ENCODE measurements around the gene SPACDR.

Gene SPACDR

GRCh38 chr7:100490483-100491191 lies 26.6 kb upstream of the SPACDR start:
- 93% methylated on average over 24 of the region's 25 CpGs for WGBS
- H2BK5ac ChIP-seq (ENCODE audit: low read depth, low read length, poor library complexity, severe bottlenecking) = no peak overlapping the region

DNA sequence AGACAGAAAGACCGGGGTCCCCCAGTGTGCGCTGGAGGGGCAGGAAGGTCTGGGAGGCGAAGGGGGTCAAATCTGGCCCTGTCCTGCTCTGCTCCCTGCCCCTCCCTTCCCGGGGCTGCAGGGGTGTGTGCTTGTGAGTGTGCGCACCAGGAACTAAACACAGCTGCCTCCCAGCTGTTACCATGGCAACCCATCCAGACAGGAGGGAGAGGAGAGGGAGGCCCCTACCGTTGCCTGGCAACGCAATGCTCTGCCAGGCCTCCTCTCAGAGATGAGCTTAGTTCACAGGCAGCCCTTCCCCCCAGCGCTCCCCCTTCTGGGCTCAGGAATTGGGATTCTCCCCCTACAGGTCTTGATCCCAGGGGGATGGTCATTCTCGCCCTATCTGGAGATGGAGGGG lies 25.8 kb upstream of the SPACDR start:
- Histone ChIP-seq H3K27ac (ENCODE audit: low read length, poor library complexity, severe bottlenecking) (no peak overlapping the region), H3K14ac (ENCODE audit: low read length in 2 of 2) (no peak overlapping the region), H3K9ac (ENCODE audit: low read length) (no peak overlapping the region), H2BK12ac (ENCODE audit: low read length in 2 of 2) (no peak overlapping the region), H2BK15ac (ENCODE audit: low read depth, poor library complexity, severe bottlenecking) (no peak overlapping the region), H4K8ac (ENCODE audit: low read length) (no peak overlapping the region), H3K9me3 (ENCODE audit: control insufficient read depth, low read length) (no peaks in the 10 kb centered on the region), H3K4me1 (ENCODE audit: control insufficient read depth, insufficient read depth, low read depth, low read length) (peaks cover 23% of the 10 kb centered on the region), H3K4ac (ENCODE audit: low read depth in 1 of 2, low read length in 2 of 2) (peak overlapping the region in 1 of 2 experiments; percentile 38), H3K27me3 (ENCODE audit: control insufficient read depth in 1 of 2, insufficient read depth in 1 of 2, low read length in 2 of 2) (no peaks in the 10 kb centered on the region), H4K91ac (ENCODE audit: low read length) (no peak overlapping the region), H3K79me1 (replicated peaks; ENCODE audit: low read length, poor library complexity, severe bottlenecking) (no peaks in the 10 kb centered on the region), H3K36me3 (ENCODE audit: control insufficient read depth in 1 of 2, insufficient read depth in 2 of 2, low read depth in 1 of 2, low read length in 2 of 2) (peaks cover 0 to 8% of the 10 kb centered on the region in 2 experiments), H2BK5ac (ENCODE audit: low read depth, low read length, poor library complexity, severe bottlenecking) (no peak overlapping the region), H3K23ac (ENCODE audit: low read length in 2 of 2) (no peak overlapping the region), H2AK5ac (ENCODE audit: low read length, severe bottlenecking) (no peak overlapping the region), H3K4me2 (ENCODE audit: low read length, poor library complexity, severe bottlenecking) (no peak overlapping the region), H2AFZ (ENCODE audit: low read depth, low read length) (no peak overlapping the region), H2BK120ac (ENCODE audit: low read depth, low read length) (no peak overlapping the region), H3K18ac (ENCODE audit: low read depth in 1 of 2, low read length in 2 of 2) (no peak overlapping the region), H3K4me3 (ENCODE audit: insufficient read depth in 1 of 2, low read depth in 1 of 2, low read length in 2 of 2) (no peak overlapping the region)
- peak; percentile 96 for DNase-seq
- 71% methylated on average over 3 of the region's 9 CpGs for WGBS

More at GRCh38 chr7:100490483-100491191, 26.6 kb upstream of the SPACDR start:
- no peak overlapping the region for H2AFZ ChIP-seq (ENCODE audit: low read depth, low read length)
- DNase-seq = no peak
- H2BK12ac ChIP-seq (ENCODE audit: low read length in 2 of 2) = no peak overlapping the region
- H4K91ac ChIP-seq (ENCODE audit: low read length) = peak overlapping the region; percentile 62
- no peak overlapping the region for H2BK120ac ChIP-seq (ENCODE audit: low read depth, low read length)
- peaks cover 0 to 8% of the 10 kb centered on the region in 2 experiments for H3K36me3 ChIP-seq (ENCODE audit: control insufficient read depth in 1 of 2, insufficient read depth in 2 of 2, low read depth in 1 of 2, low read length in 2 of 2)
- H3K4ac ChIP-seq (ENCODE audit: low read depth in 1 of 2, low read length in 2 of 2) = no peak overlapping the region
- peak overlapping the region in 1 of 2 experiments; percentile 55 for H3K14ac ChIP-seq (ENCODE audit: low read length in 2 of 2)
- no peak overlapping the region for H3K4me2 ChIP-seq (ENCODE audit: low read length, poor library complexity, severe bottlenecking)
- no peaks in the 10 kb centered on the region for H3K9me3 ChIP-seq (ENCODE audit: control insufficient read depth, low read length)
- H2BK15ac ChIP-seq (ENCODE audit: low read depth, poor library complexity, severe bottlenecking) = no peak overlapping the region
- H3K4me3 ChIP-seq (ENCODE audit: insufficient read depth in 1 of 2, low read depth in 1 of 2, low read length in 2 of 2) = peak overlapping the region in 1 of 2 experiments; percentile 27
- no peaks in the 10 kb centered on the region for H3K79me1 ChIP-seq (replicated peaks; ENCODE audit: low read length, poor library complexity, severe bottlenecking)
- H3K27ac ChIP-seq (ENCODE audit: low read length, poor library complexity, severe bottlenecking) = no peak overlapping the region
- H3K18ac ChIP-seq (ENCODE audit: low read depth in 1 of 2, low read length in 2 of 2) = peak overlapping the region in 1 of 2 experiments; percentile 13
- peaks cover 23% of the 10 kb centered on the region for H3K4me1 ChIP-seq (ENCODE audit: control insufficient read depth, insufficient read depth, low read depth, low read length)
- H2AK5ac ChIP-seq (ENCODE audit: low read length, severe bottlenecking) = no peak overlapping the region
- no peak overlapping the region for H4K8ac ChIP-seq (ENCODE audit: low read length)
- no peaks in the 10 kb centered on the region for H3K27me3 ChIP-seq (ENCODE audit: control insufficient read depth in 1 of 2, insufficient read depth in 1 of 2, low read length in 2 of 2)
- no peak overlapping the region for H3K23ac ChIP-seq (ENCODE audit: low read length in 2 of 2)
- H3K9ac ChIP-seq (ENCODE audit: low read length) = no peak overlapping the region

DNA sequence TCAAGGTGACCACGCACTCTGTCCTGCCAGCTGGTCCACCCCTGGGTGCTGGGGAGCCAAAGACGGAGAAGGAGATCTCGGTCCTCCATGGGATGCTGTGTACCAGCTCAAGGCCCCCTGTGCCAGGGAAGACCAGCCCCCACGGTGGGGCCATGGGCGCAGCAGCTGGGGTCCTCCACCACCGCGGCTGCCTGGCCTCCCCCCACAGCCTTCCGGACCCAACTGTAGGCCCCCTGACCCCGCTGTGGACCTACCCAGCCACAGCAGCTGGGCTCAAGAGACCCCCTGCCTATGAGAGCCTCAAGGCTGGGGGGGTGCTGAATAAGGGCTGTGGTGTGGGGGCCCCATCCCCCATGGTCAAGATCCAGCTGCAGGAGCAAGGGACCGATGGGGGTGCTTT lies 25.1 kb upstream of the SPACDR start:
- Histone ChIP-seq H3K4me2 (ENCODE audit: low read length, poor library complexity, severe bottlenecking) (no peak overlapping the region), H4K91ac (ENCODE audit: low read length) (no peak overlapping the region)

DNA sequence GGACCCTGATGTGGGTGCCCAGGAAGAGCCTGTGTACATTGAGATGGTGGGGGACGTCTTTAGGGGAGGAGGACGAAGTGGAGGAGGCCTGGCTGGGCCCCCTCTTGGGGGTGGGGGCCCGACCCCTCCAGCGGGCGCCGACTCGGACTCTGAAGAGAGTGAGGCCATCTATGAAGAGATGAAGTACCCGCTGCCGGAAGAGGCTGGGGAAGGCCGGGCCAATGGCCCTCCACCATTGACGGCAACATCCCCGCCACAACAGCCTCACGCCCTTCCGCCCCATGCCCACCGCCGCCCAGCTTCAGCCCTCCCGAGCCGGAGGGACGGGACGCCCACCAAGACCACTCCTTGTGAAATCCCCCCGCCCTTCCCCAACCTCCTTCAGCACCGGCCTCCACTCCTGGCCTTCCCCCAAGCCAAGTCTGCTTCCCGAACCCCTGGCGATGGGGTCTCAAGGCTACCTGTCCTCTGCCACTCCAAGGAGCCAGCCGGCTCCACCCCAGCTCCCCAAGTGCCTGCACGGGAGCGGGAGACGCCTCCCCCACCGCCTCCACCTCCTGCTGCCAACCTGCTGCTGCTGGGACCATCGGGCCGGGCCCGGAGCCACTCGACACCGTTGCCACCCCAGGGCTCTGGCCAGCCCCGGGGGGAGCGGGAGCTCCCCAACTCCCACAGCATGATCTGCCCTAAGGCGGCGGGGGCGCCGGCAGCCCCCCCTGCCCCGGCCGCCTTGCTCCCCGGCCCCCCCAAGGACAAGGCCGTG lies 24.5 kb upstream of the SPACDR start:
- no peak overlapping the region for H3K23ac ChIP-seq (ENCODE audit: low read length in 2 of 2)
- H3K79me1 ChIP-seq (replicated peaks; ENCODE audit: low read length, poor library complexity, severe bottlenecking) = no peaks in the 10 kb centered on the region
- no peak overlapping the region for H3K9ac ChIP-seq (ENCODE audit: low read length)
- H3K4ac ChIP-seq (ENCODE audit: low read depth in 1 of 2, low read length in 2 of 2) = no peak overlapping the region
- H3K27ac ChIP-seq (ENCODE audit: low read length, poor library complexity, severe bottlenecking) = no peak overlapping the region
- H3K27me3 ChIP-seq (ENCODE audit: control insufficient read depth in 1 of 2, insufficient read depth in 1 of 2, low read length in 2 of 2) = no peaks in the 10 kb centered on the region
- 97% methylated on average over 40 of the region's 44 CpGs for WGBS
- no peak overlapping the region for H2BK120ac ChIP-seq (ENCODE audit: low read depth, low read length)
- peaks cover 24% of the 10 kb centered on the region for H3K4me1 ChIP-seq (ENCODE audit: control insufficient read depth, insufficient read depth, low read depth, low read length)
- H2AK5ac ChIP-seq (ENCODE audit: low read length, severe bottlenecking) = no peak overlapping the region
- no peak overlapping the region for H2AFZ ChIP-seq (ENCODE audit: low read depth, low read length)
- H3K18ac ChIP-seq (ENCODE audit: low read depth in 1 of 2, low read length in 2 of 2) = no peak overlapping the region
- no peak overlapping the region for H3K14ac ChIP-seq (ENCODE audit: low read length in 2 of 2)
- H4K8ac ChIP-seq (ENCODE audit: low read length) = no peak overlapping the region
- no peak overlapping the region for H2BK12ac ChIP-seq (ENCODE audit: low read length in 2 of 2)
- peaks cover 0 to 8% of the 10 kb centered on the region in 2 experiments for H3K36me3 ChIP-seq (ENCODE audit: control insufficient read depth in 1 of 2, insufficient read depth in 2 of 2, low read depth in 1 of 2, low read length in 2 of 2)
- H3K4me2 ChIP-seq (ENCODE audit: low read length, poor library complexity, severe bottlenecking) = no peak overlapping the region
- no peak overlapping the region for H2BK15ac ChIP-seq (ENCODE audit: low read depth, poor library complexity, severe bottlenecking)
- H3K4me3 ChIP-seq (ENCODE audit: insufficient read depth in 1 of 2, low read depth in 1 of 2, low read length in 2 of 2) = no peak overlapping the region
- H2BK5ac ChIP-seq (ENCODE audit: low read depth, low read length, poor library complexity, severe bottlenecking) = no peak overlapping the region
- no peak overlapping the region for H4K91ac ChIP-seq (ENCODE audit: low read length)
- DNase-seq = no peak
- H3K9me3 ChIP-seq (ENCODE audit: control insufficient read depth, low read length) = no peaks in the 10 kb centered on the region

More for the DNA sequence above, 25.1 kb upstream of the SPACDR start:
- no peaks in the 10 kb centered on the region for H3K9me3 ChIP-seq (ENCODE audit: control insufficient read depth, low read length)
- H3K23ac ChIP-seq (ENCODE audit: low read length in 2 of 2) = no peak overlapping the region
- peak overlapping the region in 1 of 2 experiments; percentile 70 for H3K14ac ChIP-seq (ENCODE audit: low read length in 2 of 2)
- no peak for DNase-seq
- H3K4me3 ChIP-seq (ENCODE audit: insufficient read depth in 1 of 2, low read depth in 1 of 2, low read length in 2 of 2) = no peak overlapping the region
- H3K4ac ChIP-seq (ENCODE audit: low read depth in 1 of 2, low read length in 2 of 2) = peak overlapping the region in 1 of 2 experiments; percentile 50
- H2BK12ac ChIP-seq (ENCODE audit: low read length in 2 of 2) = peak overlapping the region in 1 of 2 experiments; percentile 6
- H2AK5ac ChIP-seq (ENCODE audit: low read length, severe bottlenecking) = no peak overlapping the region
- H3K27ac ChIP-seq (ENCODE audit: low read length, poor library complexity, severe bottlenecking) = no peak overlapping the region
- WGBS = 96% methylated on average over 10 of the region's 10 CpGs
- H3K27me3 ChIP-seq (ENCODE audit: control insufficient read depth in 1 of 2, insufficient read depth in 1 of 2, low read length in 2 of 2) = no peaks in the 10 kb centered on the region
- no peak overlapping the region for H2AFZ ChIP-seq (ENCODE audit: low read depth, low read length)
- H3K18ac ChIP-seq (ENCODE audit: low read depth in 1 of 2, low read length in 2 of 2) = peak overlapping the region in 1 of 2 experiments; percentile 43
- H2BK120ac ChIP-seq (ENCODE audit: low read depth, low read length) = no peak overlapping the region
- H3K4me1 ChIP-seq (ENCODE audit: control insufficient read depth, insufficient read depth, low read depth, low read length) = peaks cover 26% of the 10 kb centered on the region
- no peak overlapping the region for H4K8ac ChIP-seq (ENCODE audit: low read length)
- peaks cover 0 to 8% of the 10 kb centered on the region in 2 experiments for H3K36me3 ChIP-seq (ENCODE audit: control insufficient read depth in 1 of 2, insufficient read depth in 2 of 2, low read depth in 1 of 2, low read length in 2 of 2)
- no peak overlapping the region for H2BK15ac ChIP-seq (ENCODE audit: low read depth, poor library complexity, severe bottlenecking)
- H3K9ac ChIP-seq (ENCODE audit: low read length) = no peak overlapping the region
- no peak overlapping the region for H2BK5ac ChIP-seq (ENCODE audit: low read depth, low read length, poor library complexity, severe bottlenecking)
- no peaks in the 10 kb centered on the region for H3K79me1 ChIP-seq (replicated peaks; ENCODE audit: low read length, poor library complexity, severe bottlenecking)
